T-helper 1 cell treated with Interleukin-12 subunit alpha and Interleukin-12 subunit beta and Interleukin-4 antibody, amounts not matched to agents 30 μg/mL and 1 μg/mL, for 36 hours (primary cell): ENCODE results near the gene GALNT3.
A peak's percentile ranks its signal among the peaks of the same experiment; 100 is the strongest.

Experiments used
- H3K27ac Mint-ChIP-seq: one replicate; pipeline ENCODE4 v1.8.0; 2021; ENCODE audit warnings: mild to moderate bottlenecking, mixed read lengths
- H3K27me3 Mint-ChIP-seq: one replicate; pipeline ENCODE4 v1.8.0; 2021; ENCODE audit warnings: low read depth, mixed read lengths
- H3K36me3 Mint-ChIP-seq: one replicate; pipeline ENCODE4 v1.8.0; 2021; ENCODE audit warnings: low read depth, mixed read lengths
- H3K4me1 Mint-ChIP-seq: one replicate; pipeline ENCODE4 v1.8.0; 2021; ENCODE audit warnings: low read depth, mixed read lengths
- H3K4me3 Mint-ChIP-seq: one replicate; pipeline ENCODE4 v1.8.0; 2021; ENCODE audit warnings: mild to moderate bottlenecking, moderate library complexity, mixed read lengths
- H3K9me3 Mint-ChIP-seq: one replicate; pipeline ENCODE4 v1.8.0; 2021; ENCODE audit warnings: mixed read lengths

Gene GALNT3

DNA sequence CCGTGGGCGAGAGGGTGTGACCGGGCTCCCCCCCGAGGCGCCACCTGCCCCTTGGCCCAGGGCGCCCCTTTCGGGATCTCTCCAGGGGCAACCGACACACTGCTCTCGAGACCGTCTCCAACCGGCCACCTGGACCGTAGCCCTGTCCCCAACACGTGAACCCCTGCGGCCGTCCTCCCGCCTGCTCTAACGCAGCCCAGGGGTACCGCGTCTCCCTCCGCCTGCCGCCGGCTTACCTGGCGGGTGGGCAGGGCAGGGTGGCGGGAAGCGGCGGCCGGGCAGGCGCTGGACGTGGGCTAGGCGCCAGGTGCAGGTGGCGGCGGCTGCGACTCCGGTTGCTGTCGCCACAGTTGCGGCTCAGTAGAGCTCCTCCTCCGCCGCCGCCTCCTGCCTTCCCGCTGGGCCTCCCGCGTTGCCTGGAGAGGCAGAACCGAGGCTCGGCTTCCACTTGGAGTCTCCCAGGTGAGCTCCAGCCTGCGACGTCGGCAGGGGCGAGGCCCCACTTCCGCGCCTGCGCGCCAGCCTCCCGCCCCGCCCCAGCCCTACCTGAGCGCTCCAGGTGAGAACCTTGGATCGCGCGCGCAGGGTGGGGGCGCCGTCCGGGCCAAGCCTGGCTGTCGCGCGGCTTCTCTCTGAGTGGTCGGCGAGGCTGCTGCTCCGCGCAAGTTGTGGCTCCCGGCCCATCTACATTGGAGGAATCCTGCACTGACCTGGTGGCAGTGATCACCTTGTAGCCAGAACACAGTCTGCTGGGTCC, at the start of gene GALNT3:
Gene GALNT3, minus strand, starts transcription at position 469 of the 757 bp plus-strand sequence. CDS start 23,547 bp downstream, outside the sequence.
- H3K4me1 Mint-ChIP-seq: peaks cover 32% of the 10 kb centered on the region
- peak within 1 kb of the TSS; percentile 94 for H3K27ac Mint-ChIP-seq
- H3K4me3 Mint-ChIP-seq: peak within 1 kb of the TSS; percentile 96
- peaks cover 5% of the 10 kb centered on the region for H3K27me3 Mint-ChIP-seq
- peaks cover 17% of the 10 kb centered on the region for H3K36me3 Mint-ChIP-seq
- H3K9me3 Mint-ChIP-seq: no peaks in the 10 kb centered on the region

GRCh38 chr2:165843351-165843750, 49.3 kb upstream of the GALNT3 start:
- Mint-ChIP-seq H3K4me3 (no peak overlapping the region), H3K9me3 (no peaks in the 10 kb centered on the region), H3K36me3 (no peaks in the 10 kb centered on the region), H3K4me1 (no peaks in the 10 kb centered on the region), H3K27me3 (no peaks in the 10 kb centered on the region), H3K27ac (no peak overlapping the region)

GRCh38 chr2:165840333-165840958, 46.4 kb upstream of the GALNT3 start:
- no peak overlapping the region for H3K4me3 Mint-ChIP-seq
- no peaks in the 10 kb centered on the region for H3K9me3 Mint-ChIP-seq
- H3K36me3 Mint-ChIP-seq: no peaks in the 10 kb centered on the region
- H3K27me3 Mint-ChIP-seq: no peaks in the 10 kb centered on the region
- H3K4me1 Mint-ChIP-seq: no peaks in the 10 kb centered on the region
- H3K27ac Mint-ChIP-seq: no peak overlapping the region

- H3K9me3 Mint-ChIP-seq: no peaks in the 10 kb centered on the region
- no peaks in the 10 kb centered on the region for H3K4me1 Mint-ChIP-seq
- H3K27me3 Mint-ChIP-seq: no peaks in the 10 kb centered on the region
- no peaks in the 10 kb centered on the region for H3K36me3 Mint-ChIP-seq
- H3K4me3 Mint-ChIP-seq: no peak overlapping the region
- no peak overlapping the region for H3K27ac Mint-ChIP-seq
These were observed 45.6 kb upstream of the GALNT3 start for GRCh38 chr2:165839610-165840009.

- H3K27me3 Mint-ChIP-seq: no peaks in the 10 kb centered on the region
- no peaks in the 10 kb centered on the region for H3K36me3 Mint-ChIP-seq
- H3K27ac Mint-ChIP-seq: no peak overlapping the region
- H3K4me1 Mint-ChIP-seq: no peaks in the 10 kb centered on the region
- no peak overlapping the region for H3K4me3 Mint-ChIP-seq
- H3K9me3 Mint-ChIP-seq: no peaks in the 10 kb centered on the region
These were observed 43.1 kb upstream of the GALNT3 start for GRCh38 chr2:165837122-165837521.

- Mint-ChIP-seq H3K36me3 (no peaks in the 10 kb centered on the region), H3K27me3 (no peaks in the 10 kb centered on the region), H3K4me3 (no peak overlapping the region)
These were observed 41.3 kb upstream of the GALNT3 start for GRCh38 chr2:165835363-165835762.

DNA sequence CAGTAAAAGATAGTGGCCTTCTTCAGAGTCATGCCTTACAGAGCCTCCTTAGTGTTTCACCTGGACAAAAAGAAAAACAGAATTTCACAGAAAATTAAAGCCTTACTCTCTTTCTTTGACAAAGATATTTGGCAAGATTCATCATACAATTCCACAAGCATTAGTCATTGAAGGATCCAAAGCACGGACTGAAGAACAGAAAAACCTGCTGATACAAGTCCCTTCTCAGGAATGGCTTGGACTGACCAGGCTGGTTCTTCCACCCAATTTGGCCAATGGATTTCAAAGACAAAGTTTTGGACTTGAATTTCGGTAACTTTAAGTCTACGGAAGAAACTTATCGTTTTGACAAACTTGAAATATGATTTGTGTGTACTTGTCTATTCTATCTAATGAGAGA, 39.1 kb upstream of the GALNT3 start:
- Mint-ChIP-seq H3K4me1 (no peaks in the 10 kb centered on the region), H3K27me3 (no peaks in the 10 kb centered on the region), H3K27ac (no peak overlapping the region), H3K36me3 (no peaks in the 10 kb centered on the region), H3K4me3 (no peak overlapping the region), H3K9me3 (no peaks in the 10 kb centered on the region)

More at GRCh38 chr2:165835363-165835762, 41.3 kb upstream of the GALNT3 start:
- Mint-ChIP-seq H3K4me1 (no peaks in the 10 kb centered on the region), H3K9me3 (no peaks in the 10 kb centered on the region), H3K27ac (no peak overlapping the region)

GRCh38 chr2:165827921-165828276, 33.9 kb upstream of the GALNT3 start:
- H3K4me3 Mint-ChIP-seq: no peak overlapping the region
- H3K9me3 Mint-ChIP-seq: no peaks in the 10 kb centered on the region
- H3K4me1 Mint-ChIP-seq: no peaks in the 10 kb centered on the region
- no peak overlapping the region for H3K27ac Mint-ChIP-seq
- H3K27me3 Mint-ChIP-seq: peaks cover 22% of the 10 kb centered on the region
- H3K36me3 Mint-ChIP-seq: no peaks in the 10 kb centered on the region

GRCh38 chr2:165827016-165827920, 33.2 kb upstream of the GALNT3 start:
- Mint-ChIP-seq H3K27me3 (peaks cover 26% of the 10 kb centered on the region), H3K9me3 (no peaks in the 10 kb centered on the region), H3K27ac (no peak overlapping the region), H3K4me1 (no peaks in the 10 kb centered on the region), H3K4me3 (no peak overlapping the region), H3K36me3 (no peaks in the 10 kb centered on the region)

GRCh38 chr2:165825041-165825440, 31.0 kb upstream of the GALNT3 start:
- no peaks in the 10 kb centered on the region for H3K4me1 Mint-ChIP-seq
- H3K4me3 Mint-ChIP-seq: no peak overlapping the region
- H3K9me3 Mint-ChIP-seq: no peaks in the 10 kb centered on the region
- no peak overlapping the region for H3K27ac Mint-ChIP-seq
- H3K36me3 Mint-ChIP-seq: no peaks in the 10 kb centered on the region
- H3K27me3 Mint-ChIP-seq: peaks cover 31% of the 10 kb centered on the region

DNA sequence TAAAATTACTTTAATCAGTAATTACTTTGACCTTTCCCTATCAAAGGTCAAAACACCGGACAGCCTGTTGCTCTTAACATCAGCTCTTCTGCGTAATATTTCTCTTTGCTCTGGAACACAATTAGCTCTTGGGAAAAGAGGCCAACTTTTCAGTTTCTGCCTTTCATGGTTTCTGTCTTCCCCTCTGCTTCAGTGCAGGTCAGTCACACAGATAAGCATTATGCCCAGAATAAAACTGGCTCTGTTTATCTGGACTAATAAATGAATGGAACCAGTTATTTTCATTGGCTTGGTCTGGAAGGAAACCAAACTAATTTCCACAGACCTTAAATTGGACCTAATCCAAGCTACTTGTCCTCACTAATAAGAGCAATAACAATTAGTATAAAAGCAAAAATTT, 26.2 kb upstream of the GALNT3 start:
- Mint-ChIP-seq H3K4me1 (no peaks in the 10 kb centered on the region), H3K27me3 (peaks cover 24% of the 10 kb centered on the region), H3K27ac (no peak overlapping the region), H3K4me3 (no peak overlapping the region), H3K36me3 (no peaks in the 10 kb centered on the region), H3K9me3 (no peaks in the 10 kb centered on the region)

- Mint-ChIP-seq H3K27ac (no peak overlapping the region), H3K9me3 (no peaks in the 10 kb centered on the region), H3K36me3 (no peaks in the 10 kb centered on the region), H3K4me1 (no peaks in the 10 kb centered on the region), H3K4me3 (no peak overlapping the region), H3K27me3 (peaks cover 14% of the 10 kb centered on the region)
These were observed 24.9 kb upstream of the GALNT3 start for GRCh38 chr2:165818920-165819319.

DNA sequence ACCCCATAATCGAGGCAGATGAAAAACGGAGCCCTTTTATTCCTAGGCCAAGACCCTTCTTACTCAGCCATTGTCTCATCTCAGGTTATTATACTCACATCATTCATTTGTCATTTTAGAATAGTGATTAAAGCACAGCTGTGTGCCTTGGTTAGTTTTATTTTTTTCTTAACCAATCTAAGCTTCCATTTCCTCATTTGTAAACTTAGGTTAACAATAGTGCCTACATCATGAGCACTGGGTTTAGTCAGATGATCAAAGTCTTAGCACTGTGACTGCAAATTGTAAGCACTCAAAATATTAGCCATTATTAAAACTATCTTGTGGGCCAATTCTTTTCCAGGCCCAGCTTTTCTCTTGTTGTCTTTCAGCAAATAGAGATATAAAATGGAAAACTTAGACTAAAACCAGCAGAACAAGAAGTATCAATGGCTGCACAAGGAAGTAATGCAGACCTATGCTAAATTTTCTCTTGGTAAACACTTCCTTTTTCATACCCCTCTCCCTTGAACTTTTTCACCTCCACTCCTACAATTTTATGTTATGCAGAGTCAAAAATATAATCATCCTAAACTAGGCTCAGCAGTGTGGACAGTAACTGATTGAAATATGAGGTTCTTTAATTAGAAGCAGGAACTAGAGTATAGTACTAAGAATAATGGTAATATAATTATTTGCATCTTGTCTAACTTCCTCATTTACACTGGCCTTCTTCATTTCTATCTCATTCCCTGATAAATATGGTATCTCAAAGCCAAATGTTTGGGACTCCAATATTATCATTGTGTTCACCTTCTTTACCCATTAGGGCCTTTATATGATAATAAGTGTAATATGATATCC, 21.5 kb upstream of the GALNT3 start:
- Mint-ChIP-seq H3K36me3 (no peaks in the 10 kb centered on the region), H3K27ac (no peak overlapping the region), H3K9me3 (no peaks in the 10 kb centered on the region), H3K4me1 (no peaks in the 10 kb centered on the region), H3K4me3 (no peak overlapping the region), H3K27me3 (no peaks in the 10 kb centered on the region)

DNA sequence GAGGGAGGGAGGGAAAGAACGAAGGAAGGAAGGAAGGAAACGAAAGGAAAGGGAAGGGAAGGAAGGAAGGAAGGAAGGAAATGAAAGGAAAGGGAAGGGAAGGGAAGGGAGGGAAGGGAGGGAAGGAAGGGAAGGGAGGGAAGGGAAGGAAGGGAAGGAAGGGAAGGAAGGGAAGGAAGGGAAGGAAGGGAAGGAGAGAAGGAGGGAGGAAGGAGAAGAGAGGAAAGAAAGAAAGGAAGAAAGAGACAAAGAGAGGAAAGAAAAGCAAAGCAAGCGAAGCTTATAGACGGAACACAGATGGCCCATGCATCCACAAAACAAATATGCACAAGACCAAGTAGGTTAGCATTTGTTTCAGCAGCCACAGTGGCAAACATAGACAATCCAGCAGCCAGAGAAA, 20.4 kb upstream of the GALNT3 start:
- Mint-ChIP-seq H3K4me1 (no peaks in the 10 kb centered on the region), H3K36me3 (no peaks in the 10 kb centered on the region), H3K27ac (no peak overlapping the region), H3K4me3 (no peak overlapping the region), H3K9me3 (no peaks in the 10 kb centered on the region), H3K27me3 (no peaks in the 10 kb centered on the region)
